Measurements from ENCODE around the gene KRTAP10-12. TPM values are rescaled to one million over a fixed set of nuclear protein-coding genes. Genes with fewer than 3 reads are reported as not detected.

The KRTAP10-12 gene
- total and polyA plus RNA-seq, 2 of the 4 experiments (the other 2 are of a cell fraction): not detected

DNA sequence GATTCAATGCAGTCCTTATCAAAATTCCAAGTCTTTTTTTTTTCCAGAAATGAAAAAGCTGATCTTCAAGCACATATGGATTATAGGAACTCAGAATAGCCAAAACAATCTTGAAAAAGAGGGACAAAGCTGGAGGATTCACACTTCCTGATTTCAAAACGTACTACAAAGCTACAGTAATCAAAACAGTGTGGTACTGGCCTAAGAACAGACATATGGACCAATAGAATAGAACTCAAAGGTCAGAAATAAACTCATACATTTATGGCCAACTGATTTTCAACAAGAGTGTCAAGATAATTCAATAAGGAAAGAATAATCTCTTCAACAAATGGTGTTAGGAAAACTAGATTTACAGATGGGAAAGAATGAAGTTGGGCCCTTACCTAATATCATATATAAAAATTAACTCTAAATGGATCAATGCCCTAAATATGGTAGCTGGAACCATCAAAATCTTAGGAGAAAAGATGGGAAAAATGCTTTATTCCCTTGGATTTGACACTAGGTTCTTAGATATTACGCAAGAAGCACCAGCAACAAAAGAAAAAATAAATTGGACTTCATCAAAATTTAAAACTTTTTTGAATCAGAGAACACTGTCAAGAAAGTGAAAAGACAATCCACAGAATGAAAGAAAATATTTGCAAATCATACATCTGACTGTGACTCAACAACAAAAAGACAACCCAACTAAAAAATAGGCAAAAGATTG, 4.0 kb upstream of the KRTAP10-12 start:
- in situ Hi-C loops (cut with MboI; ENCODE audit: low sequenced_read_pairs): no loop called here
- Histone ChIP-seq H3K79me1 (ENCODE audit: low read depth in 1 of 2, low read length in 2 of 2) (no peaks in the 10 kb centered on the region), H3K9me3 (ENCODE audit: control insufficient read depth, insufficient read depth, low read length) (no peaks in the 10 kb centered on the region; the same call in 1 of the 2 replicates), H2AK9ac (replicated peaks; ENCODE audit: low read depth, low read length, poor library complexity) (no peak overlapping the region), H2AFZ (replicated peaks; ENCODE audit: low read length, poor library complexity) (no peak overlapping the region), H3K14ac (replicated peaks; ENCODE audit: low read depth, low read length) (no peak overlapping the region), H3K27me3 (ENCODE audit: control insufficient read depth, insufficient read depth, low read length) (peaks cover 18% of the 10 kb centered on the region), H4K5ac (ENCODE audit: low read depth, low read length) (no peak overlapping the region), H3K9ac (ENCODE audit: low read depth, low read length) (no peak overlapping the region), H4K20me1 (ENCODE audit: insufficient read depth, low read length) (no peaks in the 10 kb centered on the region), H3K27ac (ENCODE audit: insufficient read depth, low read length) (no peak overlapping the region), H2AK5ac (ENCODE audit: low read depth, low read length) (no peak overlapping the region), H2BK5ac (ENCODE audit: low read depth, low read length, poor library complexity, severe bottlenecking) (no peak overlapping the region), H3K56ac (ENCODE audit: extremely low read depth, insufficient read depth, low read length) (no peak overlapping the region), H3K18ac (ENCODE audit: low read depth, low read length) (no peak overlapping the region), H2BK15ac (ENCODE audit: low read depth, low read length) (no peak overlapping the region), H4K8ac (ENCODE audit: low read depth in 2 of 2, low read length in 2 of 2) (no peak overlapping the region), H3K4me2 (ENCODE audit: low read depth, low read length) (no peak overlapping the region), H2BK20ac (ENCODE audit: low read depth, low read length) (no peak overlapping the region), H3K4me3 (ENCODE audit: insufficient read depth, low read depth, low read length) (no peak overlapping the region), H4K91ac (ENCODE audit: insufficient read depth, low read depth, low read length) (no peak overlapping the region), H3K9me1 (ENCODE audit: insufficient read depth, low read length) (no peaks in the 10 kb centered on the region), H3K23ac (ENCODE audit: low read depth, low read length) (no peak overlapping the region), H2BK120ac (ENCODE audit: low read depth, low read length) (no peak overlapping the region), H3K36me3 (ENCODE audit: control insufficient read depth, insufficient read depth, low read length) (no peaks in the 10 kb centered on the region), H3K4ac (ENCODE audit: low read depth, low read length) (no peak overlapping the region), H3K4me1 (ENCODE audit: control insufficient read depth, insufficient read depth, low read length) (no peaks in the 10 kb centered on the region)
- intact Hi-C loops (cut with micrococcal nuclease): no loop called here
- BruUV-seq (replicated peaks): no TSS peak
- POLR2A ChIA-PET (ENCODE audit: unreplicated experiment): no interaction called here
- dilution Hi-C loops (cut with HindIII; ENCODE audit: low sequenced_read_pairs, unreplicated experiment): no loop called here
- ATAC-seq (ENCODE audit: low read depth) (no peak), DNase-seq (no peak)
- no peak for TF ChIP-seq MAZ (IDR thresholded peaks at IDR 0.05; ENCODE audit: borderline replicate concordance, low read depth, low read length)
- TF ChIP-seq, protein P1, sequence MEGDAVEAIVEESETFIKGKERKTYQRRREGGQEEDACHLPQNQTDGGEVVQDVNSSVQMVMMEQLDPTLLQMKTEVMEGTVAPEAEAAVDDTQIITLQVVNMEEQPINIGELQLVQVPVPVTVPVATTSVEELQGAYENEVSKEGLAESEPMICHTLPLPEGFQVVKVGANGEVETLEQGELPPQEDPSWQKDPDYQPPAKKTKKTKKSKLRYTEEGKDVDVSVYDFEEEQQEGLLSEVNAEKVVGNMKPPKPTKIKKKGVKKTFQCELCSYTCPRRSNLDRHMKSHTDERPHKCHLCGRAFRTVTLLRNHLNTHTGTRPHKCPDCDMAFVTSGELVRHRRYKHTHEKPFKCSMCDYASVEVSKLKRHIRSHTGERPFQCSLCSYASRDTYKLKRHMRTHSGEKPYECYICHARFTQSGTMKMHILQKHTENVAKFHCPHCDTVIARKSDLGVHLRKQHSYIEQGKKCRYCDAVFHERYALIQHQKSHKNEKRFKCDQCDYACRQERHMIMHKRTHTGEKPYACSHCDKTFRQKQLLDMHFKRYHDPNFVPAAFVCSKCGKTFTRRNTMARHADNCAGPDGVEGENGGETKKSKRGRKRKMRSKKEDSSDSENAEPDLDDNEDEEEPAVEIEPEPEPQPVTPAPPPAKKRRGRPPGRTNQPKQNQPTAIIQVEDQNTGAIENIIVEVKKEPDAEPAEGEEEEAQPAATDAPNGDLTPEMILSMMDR (conservative IDR thresholded peaks at IDR 0.05; ENCODE audit: low read depth, low read length): no peak
- TF ChIP-seq MXI1 (IDR thresholded peaks at IDR 0.05; ENCODE audit: borderline replicate concordance, low read depth, low read length): no peak
- no peak for TF ChIP-seq POLR2A (IDR thresholded peaks at IDR 0.05; ENCODE audit: low read depth, low read length)
- peak; percentile 20; the same call in 1 of the 2 replicates for TF ChIP-seq CEBPB (IDR thresholded peaks at IDR 0.05; ENCODE audit: low read depth, low read length)
- WGBS, 2 experiments (ENCODE audit: extremely low coverage in 2 of 2, insufficient read length in 1 of 2): no CpG with 5 or more reads among the region's 2 CpGs
- CTCF ChIA-PET: no interaction called here
